Keratinocyte (primary cell): ENCODE measurements around the gene CD81.

Experiments
- EZH2 ChIP-seq: IDR thresholded peaks from one replicate; pipeline ENCODE4 v1.6.1; 2012; ENCODE audit warnings: inconsistent platforms, mild to moderate bottlenecking, low read length, moderate library complexity
- TF ChIP-seq, protein P1 (sequence below), 3 experiments: IDR thresholded peaks in 1 of 3; conservative IDR thresholded peaks in 1 of 3; optimal IDR thresholded peaks in 1 of 3; 2 replicates in 2 of 3; 3 replicates in 1 of 3; pipeline versions ENCODE3 to v1.5.1; 2011; ENCODE audit warnings: low read length in 3 of 3, mild to moderate bottlenecking in 3 of 3, moderate library complexity in 2 of 3, control low read depth in 1 of 3, inconsistent platforms in 1 of 3; ENCODE audit not compliant: insufficient read depth in 2 of 3; ENCODE audit errors: extremely low read depth in 1 of 3

DNA sequence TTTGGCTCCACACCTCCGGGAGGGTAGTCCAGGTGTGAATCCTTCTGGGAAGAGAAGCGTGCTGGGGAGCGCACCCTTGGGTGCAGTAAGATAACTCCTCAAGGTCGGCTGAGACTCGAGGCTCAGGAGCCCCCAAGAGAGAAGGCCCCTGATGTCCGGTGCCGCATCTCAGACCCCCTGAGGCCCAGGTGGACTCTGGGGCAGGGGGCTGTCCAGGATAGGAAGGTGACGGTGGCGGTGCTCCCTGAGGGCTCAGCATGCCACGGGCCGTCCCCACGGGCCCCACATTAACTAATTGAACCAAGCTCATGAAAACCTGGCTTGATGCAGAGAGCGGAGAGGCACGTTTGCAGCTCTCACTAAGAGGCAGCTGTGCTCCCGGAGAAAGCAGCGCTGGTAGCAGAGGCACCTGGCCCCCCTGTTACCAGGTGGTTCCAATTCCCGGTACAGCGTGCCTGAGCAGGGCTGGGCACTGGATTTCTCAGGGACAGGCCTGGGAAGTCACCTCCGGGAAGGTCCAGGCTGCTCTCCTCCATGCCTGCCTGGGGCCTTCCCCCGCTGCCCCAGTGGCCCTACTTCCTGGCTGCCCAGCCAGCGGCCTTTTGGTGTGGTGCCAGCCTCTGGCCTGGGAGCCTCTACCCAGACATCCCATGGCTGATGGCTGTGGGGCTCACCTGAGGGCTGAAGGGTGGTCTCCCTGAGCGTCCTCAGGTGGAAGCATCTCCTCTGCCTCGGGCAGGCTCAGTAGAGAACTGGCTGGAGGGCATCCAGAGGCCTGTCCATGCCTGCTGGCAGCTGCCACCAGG lies 68.8 kb downstream of the CD81 start:
- TF ChIP-seq, protein P1, sequence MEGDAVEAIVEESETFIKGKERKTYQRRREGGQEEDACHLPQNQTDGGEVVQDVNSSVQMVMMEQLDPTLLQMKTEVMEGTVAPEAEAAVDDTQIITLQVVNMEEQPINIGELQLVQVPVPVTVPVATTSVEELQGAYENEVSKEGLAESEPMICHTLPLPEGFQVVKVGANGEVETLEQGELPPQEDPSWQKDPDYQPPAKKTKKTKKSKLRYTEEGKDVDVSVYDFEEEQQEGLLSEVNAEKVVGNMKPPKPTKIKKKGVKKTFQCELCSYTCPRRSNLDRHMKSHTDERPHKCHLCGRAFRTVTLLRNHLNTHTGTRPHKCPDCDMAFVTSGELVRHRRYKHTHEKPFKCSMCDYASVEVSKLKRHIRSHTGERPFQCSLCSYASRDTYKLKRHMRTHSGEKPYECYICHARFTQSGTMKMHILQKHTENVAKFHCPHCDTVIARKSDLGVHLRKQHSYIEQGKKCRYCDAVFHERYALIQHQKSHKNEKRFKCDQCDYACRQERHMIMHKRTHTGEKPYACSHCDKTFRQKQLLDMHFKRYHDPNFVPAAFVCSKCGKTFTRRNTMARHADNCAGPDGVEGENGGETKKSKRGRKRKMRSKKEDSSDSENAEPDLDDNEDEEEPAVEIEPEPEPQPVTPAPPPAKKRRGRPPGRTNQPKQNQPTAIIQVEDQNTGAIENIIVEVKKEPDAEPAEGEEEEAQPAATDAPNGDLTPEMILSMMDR (optimal IDR thresholded peaks at IDR 0.05 in 1 of 3, IDR thresholded peaks at IDR 0.05 in 1 of 3, conservative IDR thresholded peaks at IDR 0.05 in 1 of 3; ENCODE audit: extremely low read depth in 1 of 3, insufficient read depth in 2 of 3, low read length in 3 of 3): no peak
- peak; percentile 61 for TF ChIP-seq EZH2
